ENCODE results near the gene PSMA6. TPM values are rescaled to one million over a fixed set of nuclear protein-coding genes. Genes with fewer than 3 reads are reported as not detected.

The PSMA6 gene
- total and polyA plus RNA-seq, 10 of the 15 experiments (the other 5 are each of a cell fraction or from before 2014, with no cell fraction given): 267 to 1,363 (median 402) TPM

DNA sequence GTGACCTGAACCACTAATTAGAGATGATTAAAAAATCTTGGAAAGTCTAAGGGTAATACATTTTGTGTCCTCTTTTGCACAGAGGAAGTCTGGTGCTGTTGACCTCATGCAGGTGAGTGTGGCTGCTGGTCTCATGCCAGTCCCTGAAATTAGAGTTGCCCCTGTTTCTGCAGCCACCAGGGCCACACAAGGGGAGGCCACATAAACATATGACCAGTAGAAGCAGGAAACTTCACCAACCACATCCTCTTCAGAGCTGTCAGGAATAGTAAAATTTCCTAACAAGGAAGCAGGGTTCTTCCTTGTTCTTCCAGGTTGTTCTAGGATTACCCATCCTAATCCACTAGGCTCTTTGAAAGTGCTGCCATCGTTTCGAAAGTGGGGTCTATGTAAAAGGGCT lies 28.3 kb downstream of the PSMA6 start:
- H4K20me1 ChIP-seq (ENCODE audit: control insufficient read depth, insufficient read depth): no peaks in the 10 kb centered on the region
- ChIA-PET POLR2A (interaction anchor here (1.0 kb wide), 1 partner anchor 78 kb away, joined by 3 read pairs; no protein-coding TSS in a partner anchor), SMC1A (ENCODE audit: uncharacterized antibody, unreplicated experiment) (no interaction called here), CTCF (interaction anchor here (1.2 to 1.3 kb wide), 2 partner anchors 52 to 91 kb away, joined by 3 to 4 read pairs; no protein-coding TSS in a partner anchor), RAD21 (ENCODE audit: unreplicated experiment) (interaction anchor here (1.3 kb wide), 2 partner anchors 12 to 44 kb away, joined by 3 to 4 read pairs; no protein-coding TSS in a partner anchor)
- peaks cover 0 to 6% of the 10 kb centered on the region in 2 experiments; a peak in 3 of 4 replicates for H3K36me3 ChIP-seq (ENCODE audit: control insufficient read depth in 2 of 2, insufficient read depth in 2 of 2, low read length in 1 of 2)
- no peak overlapping the region for H3K4me2 ChIP-seq (ENCODE audit: control insufficient read depth, insufficient read depth)
- H3K27ac ChIP-seq (ENCODE audit: control insufficient read depth, insufficient read depth): no peak overlapping the region
- no peaks in the 10 kb centered on the region for H3K4me1 ChIP-seq (ENCODE audit: control insufficient read depth, insufficient read depth, low read length)
- in situ Hi-C loops (cut with MboI) (no loop called here), intact Hi-C loops (cut with micrococcal nuclease; ENCODE audit: unreplicated experiment) (no loop called here)
- H3K9me3 ChIP-seq (replicated peaks; ENCODE audit: control insufficient read depth, insufficient read depth, low read length): no peaks in the 10 kb centered on the region
- H3K4me3 ChIP-seq: no peak overlapping the region
- 100% methylated on average over 2 of the region's 2 CpGs for WGBS (ENCODE audit: insufficient coverage, insufficient replicate concordance, low lambda C conversion rate, missing lambda C conversion rate)
- ATAC-seq: no peak
- no peaks in the 10 kb centered on the region for H3K27me3 ChIP-seq (replicated peaks in 1 of 2; ENCODE audit: control insufficient read depth in 2 of 2, insufficient read depth in 2 of 2, low read length in 1 of 2)
- FAIRE-seq: no peak
- H3K79me2 ChIP-seq (ENCODE audit: control insufficient read depth, insufficient read depth, low read length): no peaks in the 10 kb centered on the region
- H2AFZ ChIP-seq (ENCODE audit: control insufficient read depth, low read depth, low read length): no peak overlapping the region
- H3K9ac ChIP-seq (ENCODE audit: control insufficient read depth, insufficient read depth, low read length): no peak overlapping the region
- BruUV-seq (replicated peaks): no TSS peak
- no peak for DNase-seq (ENCODE audit: low read depth, low spot score)
- no peak for TF ChIP-seq ZNF217 (IDR thresholded peaks at IDR 0.05)
- no peak for TF ChIP-seq MTA2 (IDR thresholded peaks at IDR 0.05; ENCODE audit: low read depth)
- TF ChIP-seq SUZ12 (IDR thresholded peaks at IDR 0.05; ENCODE audit: unreplicated experiment): no peak
- TF ChIP-seq TARDBP (IDR thresholded peaks at IDR 0.05; ENCODE audit: borderline replicate concordance): no peak
- TF ChIP-seq MEF2A (IDR thresholded peaks at IDR 0.05; ENCODE audit: insufficient read depth, low read depth, low read length): no peak
- no peak for TF ChIP-seq RCOR1 (conservative IDR thresholded peaks at IDR 0.05; ENCODE audit: low read depth, low read length)
- TF ChIP-seq STAT3 (IDR thresholded peaks at IDR 0.05; ENCODE audit: low read depth, low read length): no peak
- TF ChIP-seq CREM (IDR thresholded peaks at IDR 0.05; ENCODE audit: low read depth): no peak
- no peak for TF ChIP-seq MEF2B (IDR thresholded peaks at IDR 0.05; ENCODE audit: partially characterized antibody, poor library complexity, severe bottlenecking)
- TF ChIP-seq, protein P1, sequence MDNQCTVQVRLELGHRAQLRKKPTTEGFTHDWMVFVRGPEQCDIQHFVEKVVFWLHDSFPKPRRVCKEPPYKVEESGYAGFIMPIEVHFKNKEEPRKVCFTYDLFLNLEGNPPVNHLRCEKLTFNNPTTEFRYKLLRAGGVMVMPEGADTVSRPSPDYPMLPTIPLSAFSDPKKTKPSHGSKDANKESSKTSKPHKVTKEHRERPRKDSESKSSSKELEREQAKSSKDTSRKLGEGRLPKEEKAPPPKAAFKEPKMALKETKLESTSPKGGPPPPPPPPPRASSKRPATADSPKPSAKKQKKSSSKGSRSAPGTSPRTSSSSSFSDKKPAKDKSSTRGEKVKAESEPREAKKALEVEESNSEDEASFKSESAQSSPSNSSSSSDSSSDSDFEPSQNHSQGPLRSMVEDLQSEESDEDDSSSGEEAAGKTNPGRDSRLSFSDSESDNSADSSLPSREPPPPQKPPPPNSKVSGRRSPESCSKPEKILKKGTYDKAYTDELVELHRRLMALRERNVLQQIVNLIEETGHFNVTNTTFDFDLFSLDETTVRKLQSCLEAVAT (IDR thresholded peaks at IDR 0.05): no peak
- TF ChIP-seq MXI1 (IDR thresholded peaks at IDR 0.05; ENCODE audit: low read depth, low read length): no peak

Measured in GM12878 (cell line).